Stimulated activated naive CD8-positive, alpha-beta T cell treated with anti-CD3 and anti-CD28 coated beads, Interleukin-15, Interleukin-2, amounts not matched to agents 100 U/mL and 50 U/mL, for 24 hours (primary cell): ENCODE results near the gene C19orf67.

Experiments
- ATAC-seq: fragments of 150-1000 bp; cut with Tn5 transposase; one replicate; pipeline ENCODE4 v1.10.0; 2021
- DNase-seq: peaks from one replicate; pipeline ENCODE4 v3.0.0; 2021

Gene C19orf67

DNA sequence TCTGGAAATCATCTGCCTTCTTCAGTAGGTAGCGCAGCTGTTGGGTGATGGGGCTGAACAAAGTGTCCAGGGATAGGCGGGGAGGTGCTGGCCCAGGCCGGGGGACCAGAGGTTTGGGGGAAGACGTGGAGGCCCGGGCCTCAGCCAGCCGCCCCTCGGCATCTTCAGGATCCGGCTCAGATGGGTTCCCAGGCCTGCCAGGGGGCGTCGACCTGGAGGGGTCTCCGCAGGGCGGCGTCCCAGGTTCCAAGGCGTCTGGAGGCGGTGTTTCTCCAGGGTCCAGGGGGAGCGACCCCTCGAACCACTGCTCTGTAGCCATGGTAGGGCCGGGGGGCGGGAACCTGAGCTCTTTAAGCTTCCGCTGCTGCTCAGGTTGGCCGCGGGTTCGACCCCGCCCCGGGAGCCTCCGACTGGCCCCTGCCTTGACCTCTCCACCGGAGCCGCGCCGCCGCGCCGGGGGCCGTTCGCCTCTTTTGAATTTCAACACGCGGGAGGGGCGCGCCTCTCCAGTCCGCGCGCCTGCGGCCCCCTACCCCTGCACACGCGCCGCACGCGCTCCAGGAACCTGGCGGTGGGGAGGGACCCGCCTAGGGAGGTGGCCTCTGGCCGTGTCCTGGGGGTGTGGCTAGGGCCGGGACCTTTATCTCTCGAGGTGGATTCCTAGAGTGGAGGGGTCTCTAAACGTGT lies at the start of gene C19orf67:
C19orf67 (minus strand) TSS at position 475 of the 687 bp plus-strand sequence; CDS start at position 319, 156 bp downstream.
- no peak for ATAC-seq
- DNase-seq, result no peak

GRCh38 chr19:14135355-14135754 lies 49.8 kb upstream of the C19orf67 start:
- ATAC-seq (no peak), DNase-seq (no peak)

DNA sequence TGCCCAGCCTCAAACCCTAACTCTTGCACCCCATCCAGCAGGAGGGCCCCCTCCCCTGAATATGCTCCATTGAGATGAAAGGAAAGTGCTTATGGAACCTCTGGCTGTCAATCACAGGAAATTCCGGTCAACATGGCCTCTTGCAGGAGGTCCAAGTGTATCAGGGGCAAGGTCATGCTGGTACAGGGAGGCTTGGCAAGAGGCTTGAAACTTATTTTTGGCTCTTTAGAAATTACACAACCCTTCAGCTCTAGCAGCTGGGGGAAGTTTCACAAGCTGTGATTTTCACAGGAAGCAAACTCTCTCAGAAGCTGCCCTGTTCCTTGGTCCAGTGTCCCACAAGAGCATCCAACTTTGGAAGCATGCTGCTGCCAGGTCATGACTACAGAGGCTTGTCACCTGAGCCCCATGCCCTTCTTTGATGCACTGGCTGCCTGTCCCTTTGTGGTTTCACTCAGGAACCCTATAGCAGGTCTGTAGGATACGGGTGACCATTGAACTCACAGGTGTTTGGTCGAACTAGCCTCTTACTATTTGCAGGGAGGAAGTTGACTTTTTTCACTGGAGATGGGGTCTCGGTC lies 42.4 kb upstream of the C19orf67 start:
- no peak for DNase-seq
- ATAC-seq, result no peak

DNA sequence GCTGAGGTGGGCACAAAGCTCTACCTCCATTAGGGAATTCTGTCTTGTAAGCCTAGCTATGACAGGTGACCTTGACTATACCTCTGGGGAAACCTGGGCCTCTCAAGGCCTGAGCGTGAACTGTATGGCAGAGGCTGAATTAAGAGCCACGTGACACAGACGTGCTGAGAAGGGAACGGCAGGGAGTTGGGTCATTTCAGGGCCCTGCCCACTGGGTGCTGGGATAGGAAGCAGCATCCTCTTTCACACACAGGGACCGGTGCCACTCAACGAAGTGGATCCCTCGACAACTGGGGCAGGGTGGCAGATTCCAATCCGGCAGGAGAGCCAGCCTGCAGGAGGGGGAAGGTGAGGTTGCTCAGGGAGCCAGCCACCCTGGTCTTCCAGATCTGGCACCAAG lies 41.6 kb upstream of the C19orf67 start:
- ATAC-seq (no peak), DNase-seq (no peak)

DNA sequence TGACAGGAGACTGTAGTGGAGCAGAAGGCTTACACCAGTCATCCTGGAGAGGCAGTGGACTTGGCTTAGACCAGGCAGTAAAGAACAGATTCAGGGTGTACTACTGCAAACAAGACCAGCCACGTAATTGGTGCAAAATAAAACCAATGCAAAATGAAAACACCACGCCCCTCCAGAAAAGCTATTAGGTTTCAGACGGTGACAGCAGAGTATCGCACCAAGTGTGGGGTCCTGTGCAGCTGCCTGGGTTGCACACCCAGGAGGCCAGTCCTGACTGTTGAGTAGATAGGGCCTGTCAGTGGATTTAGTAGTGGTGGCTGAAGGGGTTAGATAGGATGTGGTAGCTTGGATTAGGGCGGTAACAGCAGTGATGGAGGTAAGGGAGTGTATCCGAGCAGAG lies 37.3 kb upstream of the C19orf67 start:
- no peak for ATAC-seq
- no peak for DNase-seq

GRCh38 chr19:14120497-14120780 lies 34.9 kb upstream of the C19orf67 start:
- no peak for DNase-seq
- no peak for ATAC-seq

DNA sequence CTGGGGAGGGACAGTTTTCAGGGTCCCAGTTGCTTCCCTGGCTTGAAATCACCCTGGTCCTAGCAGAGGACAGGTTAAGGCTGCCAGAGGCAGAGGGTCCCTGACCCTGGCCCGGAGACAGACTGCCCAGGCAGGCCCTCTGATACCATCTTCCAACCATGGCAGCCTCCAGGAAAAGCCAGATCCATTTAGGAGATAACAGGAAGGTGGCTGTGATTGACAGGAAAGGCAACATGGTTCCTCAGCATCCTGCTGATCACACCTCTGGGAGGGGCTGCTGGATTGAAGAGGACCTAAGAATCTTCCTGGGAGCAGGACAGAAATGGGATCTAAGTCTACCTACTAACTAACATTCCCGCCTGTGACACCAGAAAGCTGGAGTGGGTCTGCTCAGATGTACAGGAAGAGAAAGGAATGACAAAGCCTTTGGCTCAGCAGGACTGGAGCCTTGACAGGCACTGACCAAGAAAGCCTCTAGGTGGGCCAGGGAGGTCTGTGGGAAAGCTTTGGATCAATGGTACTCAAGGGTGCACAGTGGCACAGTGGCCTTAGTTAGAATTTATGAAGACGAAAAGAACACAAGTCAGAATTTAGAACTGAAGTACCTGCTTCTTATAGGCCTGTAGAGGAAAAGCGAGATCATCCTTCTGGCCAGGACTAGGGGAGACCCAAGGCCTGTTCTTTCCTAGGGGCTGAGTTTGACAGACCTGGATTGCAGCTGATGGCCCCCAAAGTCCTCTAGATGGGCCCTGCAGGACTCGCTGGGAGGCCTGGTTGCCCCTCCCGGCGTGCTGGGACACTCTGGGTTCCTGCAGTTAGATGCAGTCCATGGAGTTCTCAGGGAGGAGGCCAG lies 34.3 kb upstream of the C19orf67 start:
- ATAC-seq (no peak), DNase-seq (no peak)

DNA sequence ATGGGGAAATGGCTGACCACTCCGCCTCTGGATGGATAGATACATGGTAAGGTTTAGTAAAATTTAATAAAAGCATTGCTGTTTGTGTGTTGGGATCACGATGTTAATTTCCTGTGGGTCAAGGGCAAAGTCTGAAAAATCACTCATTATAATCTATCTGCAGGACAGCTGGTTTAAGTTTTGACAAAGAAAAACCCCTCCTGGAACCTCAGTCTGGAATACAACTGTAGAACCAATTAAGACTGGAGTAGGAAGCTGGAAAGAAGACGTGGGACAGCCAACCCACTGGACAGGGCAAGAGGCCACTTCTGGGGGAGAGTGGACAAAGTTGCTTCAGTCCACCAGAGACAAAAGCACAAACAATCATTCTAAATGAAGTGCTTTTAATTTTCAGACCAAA lies 33.6 kb upstream of the C19orf67 start:
- no peak for ATAC-seq
- no peak for DNase-seq

DNA sequence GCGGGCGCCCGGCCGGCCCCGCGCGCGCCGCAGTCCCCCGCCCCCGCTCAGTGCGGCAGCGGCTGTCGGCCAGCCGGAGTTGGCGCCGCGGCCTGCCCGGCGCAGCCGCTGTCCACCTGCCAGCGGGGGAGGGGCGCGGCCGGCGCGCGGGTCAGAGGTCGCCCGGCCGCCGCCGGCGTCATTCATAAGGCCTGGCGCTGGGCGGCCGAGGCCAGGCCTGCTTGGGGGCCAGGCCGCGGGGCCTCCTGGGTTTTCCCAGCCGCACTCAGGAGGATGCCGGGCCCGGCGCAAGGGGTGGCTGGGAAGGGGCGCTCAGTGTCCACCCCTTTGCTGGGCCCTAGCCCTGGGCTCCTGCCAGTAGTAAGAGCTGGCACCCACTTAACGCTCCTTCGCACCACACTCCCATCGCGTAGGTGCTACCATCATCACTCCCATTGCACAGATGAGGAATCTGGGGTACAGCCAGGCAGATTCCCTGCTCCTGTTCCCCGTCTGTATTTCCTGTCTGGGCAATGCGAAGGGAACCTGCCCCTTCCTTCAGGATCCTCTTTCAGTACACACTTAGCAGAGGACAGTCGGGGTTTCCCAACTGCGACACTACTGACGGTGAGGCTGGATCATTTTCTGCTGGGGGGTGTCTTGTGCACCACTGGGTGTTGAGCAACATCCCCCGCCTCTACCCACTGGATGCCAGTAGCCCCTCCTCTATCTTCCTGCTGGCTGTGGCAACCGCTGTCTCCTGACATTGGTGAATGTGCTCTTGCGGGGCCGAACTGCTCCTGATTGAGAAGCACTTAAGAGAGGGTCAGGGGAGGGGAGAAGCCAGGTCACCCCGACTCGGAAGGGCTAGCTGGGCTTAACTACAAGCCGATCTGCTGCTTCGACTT lies 32.8 kb upstream of the C19orf67 start:
- ATAC-seq (no peak), DNase-seq (peak; percentile 53)

- DNase-seq, result peak; percentile 98
- ATAC-seq, result peak; percentile 96
Observed at GRCh38 chr19:14117668-14118164, 32.1 kb upstream of the C19orf67 start, which contains the start of gene PRKACA. Gene PRKACA (minus strand): TSS chr19:14117762. CDS start chr19:14117547, 215 bp downstream.

DNA sequence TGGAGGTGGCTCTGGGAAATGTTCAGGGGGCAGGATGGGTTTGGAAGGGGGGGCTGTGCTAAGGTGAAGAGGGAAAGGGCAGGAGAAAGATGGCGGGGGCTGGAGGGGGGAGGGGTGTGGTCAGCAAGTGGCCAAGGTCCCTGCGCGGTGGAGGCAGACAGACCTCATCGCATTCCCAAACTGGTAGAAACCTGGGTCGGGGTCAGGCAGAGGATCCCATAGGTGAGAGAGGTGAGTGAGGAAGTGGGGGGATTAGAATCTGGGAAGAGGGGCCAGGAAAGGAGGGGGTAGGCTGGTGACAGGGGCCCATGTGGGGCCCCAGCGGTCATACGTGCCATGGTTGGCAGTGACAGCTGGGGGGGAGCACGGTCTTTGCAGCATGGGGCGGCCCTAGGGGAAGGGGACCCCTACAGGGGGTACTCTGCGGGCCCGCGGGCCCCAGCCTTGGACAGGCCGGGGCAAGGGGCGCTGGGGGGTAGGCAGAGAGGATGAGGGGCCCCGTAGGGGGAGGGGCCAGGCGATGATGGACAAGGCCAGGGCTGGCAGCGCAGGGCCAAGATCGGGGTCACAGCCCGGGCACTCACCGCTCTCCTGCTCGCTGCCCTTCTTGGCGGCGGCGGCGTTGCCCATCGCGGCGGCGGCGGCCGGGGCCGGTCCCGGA lies 31.5 kb upstream of the C19orf67 start:
- peak; percentile 34 for DNase-seq
- peak; percentile 1 for ATAC-seq

DNA sequence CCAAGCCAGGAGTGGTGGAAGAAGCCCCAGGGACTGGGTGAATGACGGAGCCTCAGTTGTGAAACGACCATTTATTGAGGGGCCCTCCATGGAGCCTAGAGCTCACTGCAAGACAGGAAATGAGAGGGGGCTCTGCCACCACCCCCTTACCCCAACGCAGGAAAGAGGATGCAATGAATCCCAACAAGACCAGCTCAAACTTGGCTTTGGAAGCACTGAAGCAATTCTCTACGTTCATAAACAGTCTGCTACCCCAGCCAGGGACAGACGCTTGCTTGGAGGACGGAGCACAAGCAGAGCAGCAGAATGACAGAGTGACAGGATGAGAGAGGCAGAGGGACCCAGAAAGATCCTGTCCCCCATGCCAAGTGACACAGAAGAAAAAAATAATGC lies 30.9 kb upstream of the C19orf67 start:
- DNase-seq, result no peak
- ATAC-seq, result no peak

GRCh38 chr19:14115756-14116155 lies 30.2 kb upstream of the C19orf67 start:
- DNase-seq, result no peak
- ATAC-seq, result no peak

DNA sequence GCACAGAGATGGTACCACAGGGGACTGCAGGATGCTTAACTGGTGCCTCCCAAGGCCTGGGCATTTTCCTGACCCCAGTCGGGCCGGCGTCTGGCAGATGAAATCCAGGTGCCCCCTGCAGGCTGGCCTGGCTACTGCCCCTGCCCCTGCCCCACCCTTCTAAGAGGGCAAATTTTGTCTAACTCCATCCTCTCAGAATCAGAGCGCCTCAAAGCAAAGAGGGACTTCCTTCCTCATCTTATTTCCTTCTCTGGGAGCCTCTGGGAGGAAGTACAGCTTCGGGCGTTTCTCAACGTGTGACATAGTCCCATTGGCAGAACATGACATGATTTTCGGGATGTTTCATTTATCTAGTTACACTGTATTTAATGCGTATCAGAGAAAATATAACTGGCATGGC lies 29.3 kb upstream of the C19orf67 start:
- ATAC-seq, result no peak
- peak; percentile 75 for DNase-seq

- ATAC-seq, result no peak
- DNase-seq, result no peak
Observed at GRCh38 chr19:14114439-14114838, 28.9 kb upstream of the C19orf67 start.

DNA sequence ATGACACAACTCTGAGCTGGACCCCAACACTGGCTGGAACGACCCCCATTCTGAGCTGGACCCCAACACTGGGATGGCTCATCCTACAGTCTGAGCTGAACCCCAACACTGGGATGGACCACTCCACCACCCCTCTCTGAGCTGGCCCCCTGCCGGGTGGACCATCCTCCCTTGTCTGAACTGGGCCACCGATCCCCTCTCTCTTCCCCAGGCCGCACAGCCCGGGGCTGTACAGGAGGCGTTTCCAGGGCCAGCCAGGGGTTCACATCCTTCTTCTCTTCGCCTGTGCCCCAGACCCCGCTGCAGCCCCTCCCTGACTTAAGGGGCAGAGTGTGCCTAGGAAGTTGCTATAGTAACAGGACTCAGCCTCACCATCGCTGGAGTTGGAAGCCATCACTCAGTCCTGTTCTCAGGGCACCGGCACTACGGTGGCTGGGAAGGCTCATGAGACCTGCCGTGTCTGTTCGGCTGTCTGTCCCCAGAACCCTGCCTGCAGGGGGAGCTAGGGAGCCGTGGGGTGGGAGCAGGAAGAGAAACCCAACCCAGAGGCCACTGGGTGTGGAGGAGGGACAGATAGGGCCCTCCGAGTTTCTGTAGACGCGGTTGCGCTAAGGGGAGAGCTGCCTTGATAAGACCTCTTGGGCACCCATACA lies 28.3 kb upstream of the C19orf67 start:
- DNase-seq (peak; percentile 76), ATAC-seq (no peak)

DNA sequence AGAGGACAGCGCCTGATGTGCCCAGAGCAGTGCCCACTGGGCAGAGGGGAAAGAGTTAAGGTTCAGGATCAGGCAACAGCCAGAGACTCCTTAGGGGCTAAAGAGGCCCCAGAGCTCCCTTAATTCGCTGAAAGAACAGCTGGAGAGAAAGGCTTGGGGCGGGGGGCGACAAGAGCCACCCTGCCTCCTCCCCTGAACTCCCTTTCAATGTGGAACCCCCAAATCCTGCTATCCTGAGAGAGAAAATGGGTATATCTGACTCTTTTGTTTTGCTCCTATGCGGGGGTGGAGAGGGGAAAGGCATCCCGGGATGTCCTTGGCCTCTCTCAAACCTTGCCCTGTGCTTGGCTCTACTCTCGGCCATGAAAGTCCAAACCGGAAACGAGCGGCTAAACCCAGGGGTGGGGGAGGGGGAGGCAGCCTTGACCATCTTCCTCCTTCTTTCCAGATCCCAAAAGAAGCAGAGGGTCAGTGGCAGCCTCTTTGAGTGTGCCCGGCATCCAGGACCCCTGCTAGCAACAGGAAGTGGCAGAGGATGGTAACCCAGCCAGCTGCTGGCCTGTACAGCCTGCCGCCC lies 27.3 kb upstream of the C19orf67 start:
- no peak for DNase-seq
- ATAC-seq, result no peak

DNA sequence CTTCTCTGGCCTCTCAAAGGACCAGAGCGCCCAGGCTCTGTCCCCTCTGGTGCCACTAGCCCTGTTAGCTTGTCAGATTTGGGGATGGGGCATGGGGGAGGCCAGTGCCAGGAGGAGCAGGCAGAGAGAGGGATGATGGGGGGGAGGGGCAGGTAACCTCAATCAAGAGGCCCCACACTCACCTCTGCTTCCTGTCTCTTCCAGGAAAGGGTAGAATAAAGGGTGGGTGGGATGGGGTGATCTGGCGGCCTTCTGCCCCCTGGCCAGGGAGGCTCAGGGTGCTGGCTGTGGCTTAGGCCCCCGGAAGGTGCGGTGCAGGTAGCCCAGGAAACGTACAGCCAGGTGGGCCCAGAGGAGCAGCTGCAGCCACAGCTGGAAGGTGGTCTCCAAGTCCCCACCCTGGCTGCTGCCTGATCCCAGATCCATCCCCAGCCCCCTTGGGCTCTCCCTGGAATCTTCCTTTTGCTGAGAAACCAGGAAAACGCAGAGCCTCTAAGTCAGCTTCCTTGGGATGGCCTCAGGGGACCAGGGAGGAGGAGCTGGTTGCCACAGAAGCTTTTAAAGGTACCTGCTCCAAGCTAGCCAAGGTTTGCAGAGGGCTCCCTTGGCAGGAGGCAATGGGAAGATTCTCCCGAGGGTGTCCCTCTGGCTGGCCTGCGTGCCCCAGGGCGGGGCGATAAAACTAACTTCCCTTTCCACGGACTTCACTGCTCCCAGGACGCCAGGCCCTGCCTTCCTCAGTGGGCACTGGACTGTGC lies 26.6 kb upstream of the C19orf67 start:
- no peak for DNase-seq
- ATAC-seq, result no peak

GRCh38 chr19:14111486-14111885 lies 25.9 kb upstream of the C19orf67 start:
- DNase-seq (no peak), ATAC-seq (no peak)

- ATAC-seq (no peak), DNase-seq (no peak)
Observed at GRCh38 chr19:14110650-14111049, 25.1 kb upstream of the C19orf67 start.
